ENCODE measurements around the gene DNAH17.

DNAH17 gene

DNA sequence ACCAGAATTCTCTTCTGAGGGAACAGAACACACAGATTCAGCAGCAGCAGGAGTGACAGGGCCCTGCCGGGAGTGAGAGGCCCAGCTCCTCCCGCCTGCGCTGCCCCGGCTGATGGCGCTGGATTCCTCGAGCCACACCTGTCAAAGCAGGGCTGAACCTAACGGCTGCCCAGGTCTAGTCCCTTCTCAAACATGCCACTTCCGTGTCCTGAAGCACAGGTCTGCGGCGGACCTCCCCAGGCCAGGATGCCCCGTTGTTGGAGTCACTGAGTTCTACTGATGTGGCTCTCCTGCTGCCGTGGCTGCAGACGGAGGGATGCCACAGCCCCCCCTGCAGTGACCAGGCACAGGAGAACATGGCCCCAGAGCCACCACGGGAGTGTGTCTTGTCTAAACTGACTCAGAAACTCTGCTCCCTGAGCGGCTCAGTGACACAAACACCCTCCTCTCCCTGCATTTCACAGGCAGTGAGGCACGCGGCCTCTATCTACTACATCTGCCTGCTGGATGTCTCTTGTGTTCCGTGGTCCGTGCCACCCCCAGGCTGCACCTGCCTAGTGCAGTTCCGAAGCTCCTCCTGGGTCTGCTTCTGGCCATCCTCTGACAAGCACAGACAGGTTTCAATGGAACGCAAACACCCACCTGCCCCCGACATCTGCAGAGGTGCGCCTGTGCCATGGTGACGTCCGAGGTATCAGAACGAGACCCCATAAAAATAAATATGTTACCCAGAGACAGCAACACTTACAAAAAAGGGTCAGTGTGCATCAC lies 44.7 kb upstream of the DNAH17 start:
- no peaks in the 10 kb centered on the region for H3K9me3 ChIP-seq (ENCODE audit: severe bottlenecking)
- H3K4me3 ChIP-seq (ENCODE audit: severe bottlenecking): no peak overlapping the region
- H3K27ac ChIP-seq (ENCODE audit: poor library complexity, severe bottlenecking): no peak overlapping the region
- DNase-seq (ENCODE audit: low spot score) (no peak), ATAC-seq (ENCODE audit: low read depth) (no peak)
- H3K4me1 ChIP-seq (ENCODE audit: insufficient read depth, poor library complexity, severe bottlenecking): no peaks in the 10 kb centered on the region
- no peaks in the 10 kb centered on the region for H3K27me3 ChIP-seq (ENCODE audit: insufficient read depth, poor library complexity, severe bottlenecking)
- TF ChIP-seq, protein P1, sequence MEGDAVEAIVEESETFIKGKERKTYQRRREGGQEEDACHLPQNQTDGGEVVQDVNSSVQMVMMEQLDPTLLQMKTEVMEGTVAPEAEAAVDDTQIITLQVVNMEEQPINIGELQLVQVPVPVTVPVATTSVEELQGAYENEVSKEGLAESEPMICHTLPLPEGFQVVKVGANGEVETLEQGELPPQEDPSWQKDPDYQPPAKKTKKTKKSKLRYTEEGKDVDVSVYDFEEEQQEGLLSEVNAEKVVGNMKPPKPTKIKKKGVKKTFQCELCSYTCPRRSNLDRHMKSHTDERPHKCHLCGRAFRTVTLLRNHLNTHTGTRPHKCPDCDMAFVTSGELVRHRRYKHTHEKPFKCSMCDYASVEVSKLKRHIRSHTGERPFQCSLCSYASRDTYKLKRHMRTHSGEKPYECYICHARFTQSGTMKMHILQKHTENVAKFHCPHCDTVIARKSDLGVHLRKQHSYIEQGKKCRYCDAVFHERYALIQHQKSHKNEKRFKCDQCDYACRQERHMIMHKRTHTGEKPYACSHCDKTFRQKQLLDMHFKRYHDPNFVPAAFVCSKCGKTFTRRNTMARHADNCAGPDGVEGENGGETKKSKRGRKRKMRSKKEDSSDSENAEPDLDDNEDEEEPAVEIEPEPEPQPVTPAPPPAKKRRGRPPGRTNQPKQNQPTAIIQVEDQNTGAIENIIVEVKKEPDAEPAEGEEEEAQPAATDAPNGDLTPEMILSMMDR (IDR thresholded peaks at IDR 0.05; ENCODE audit: poor library complexity, severe bottlenecking): no peak
- H3K36me3 ChIP-seq (ENCODE audit: low read depth): no peaks in the 10 kb centered on the region

DNA sequence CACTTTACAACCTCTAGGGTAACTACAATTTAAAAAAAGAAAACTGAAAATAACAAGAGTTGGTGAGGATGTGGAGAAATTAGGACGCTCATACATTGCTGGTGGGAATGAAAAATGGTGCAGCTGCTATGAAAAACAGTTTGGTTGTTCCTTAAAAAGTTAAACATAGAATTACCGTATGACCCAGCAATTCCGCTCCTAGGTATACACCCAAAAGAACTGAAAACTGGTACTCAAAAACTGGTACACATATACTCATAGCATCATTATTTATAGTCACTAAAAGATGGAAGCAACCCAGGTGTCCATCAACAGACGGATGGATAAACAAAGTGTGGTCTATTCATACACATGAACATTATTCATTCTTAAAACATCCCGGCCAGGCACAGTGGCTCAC lies 42.9 kb upstream of the DNAH17 start:
- no peaks in the 10 kb centered on the region for H3K9me3 ChIP-seq (ENCODE audit: severe bottlenecking)
- no peak overlapping the region for H3K27ac ChIP-seq (ENCODE audit: poor library complexity, severe bottlenecking)
- H3K36me3 ChIP-seq (ENCODE audit: low read depth): no peaks in the 10 kb centered on the region
- H3K4me1 ChIP-seq (ENCODE audit: insufficient read depth, poor library complexity, severe bottlenecking): no peaks in the 10 kb centered on the region
- H3K27me3 ChIP-seq (ENCODE audit: insufficient read depth, poor library complexity, severe bottlenecking): no peaks in the 10 kb centered on the region
- no peak for ATAC-seq (ENCODE audit: low read depth)
- no peak for DNase-seq (ENCODE audit: low spot score)
- TF ChIP-seq, protein P1 (IDR thresholded peaks at IDR 0.05; ENCODE audit: poor library complexity, severe bottlenecking): no peak
- H3K4me3 ChIP-seq (ENCODE audit: severe bottlenecking): no peak overlapping the region

DNA sequence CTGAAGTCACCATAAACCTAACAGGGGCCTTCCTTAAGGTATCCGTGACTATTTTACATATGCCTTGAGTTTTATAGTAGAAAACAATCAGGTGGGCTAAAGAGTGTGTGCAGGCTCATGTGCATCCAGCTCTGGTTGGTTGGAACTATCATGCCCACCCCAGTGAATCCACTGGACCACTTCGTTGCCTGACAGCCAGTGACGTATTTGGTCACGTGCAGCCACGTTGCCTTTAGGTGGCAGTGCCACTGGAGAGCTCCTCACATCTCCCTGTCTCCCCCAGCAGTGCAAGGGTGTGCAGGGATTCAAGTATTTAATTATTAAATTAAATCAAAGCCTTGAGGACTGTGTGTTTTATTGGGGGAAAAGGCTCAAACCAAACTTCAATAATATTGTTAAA lies 42.1 kb upstream of the DNAH17 start:
- no peaks in the 10 kb centered on the region for H3K27me3 ChIP-seq (ENCODE audit: insufficient read depth, poor library complexity, severe bottlenecking)
- no peaks in the 10 kb centered on the region for H3K36me3 ChIP-seq (ENCODE audit: low read depth)
- DNase-seq (ENCODE audit: low spot score): no peak
- ATAC-seq (ENCODE audit: low read depth): no peak
- H3K9me3 ChIP-seq (ENCODE audit: severe bottlenecking): no peaks in the 10 kb centered on the region
- H3K4me3 ChIP-seq (ENCODE audit: severe bottlenecking): no peak overlapping the region
- H3K27ac ChIP-seq (ENCODE audit: poor library complexity, severe bottlenecking): no peak overlapping the region
- TF ChIP-seq, protein P1 (IDR thresholded peaks at IDR 0.05; ENCODE audit: poor library complexity, severe bottlenecking): no peak
- H3K4me1 ChIP-seq (ENCODE audit: insufficient read depth, poor library complexity, severe bottlenecking): no peaks in the 10 kb centered on the region

DNA sequence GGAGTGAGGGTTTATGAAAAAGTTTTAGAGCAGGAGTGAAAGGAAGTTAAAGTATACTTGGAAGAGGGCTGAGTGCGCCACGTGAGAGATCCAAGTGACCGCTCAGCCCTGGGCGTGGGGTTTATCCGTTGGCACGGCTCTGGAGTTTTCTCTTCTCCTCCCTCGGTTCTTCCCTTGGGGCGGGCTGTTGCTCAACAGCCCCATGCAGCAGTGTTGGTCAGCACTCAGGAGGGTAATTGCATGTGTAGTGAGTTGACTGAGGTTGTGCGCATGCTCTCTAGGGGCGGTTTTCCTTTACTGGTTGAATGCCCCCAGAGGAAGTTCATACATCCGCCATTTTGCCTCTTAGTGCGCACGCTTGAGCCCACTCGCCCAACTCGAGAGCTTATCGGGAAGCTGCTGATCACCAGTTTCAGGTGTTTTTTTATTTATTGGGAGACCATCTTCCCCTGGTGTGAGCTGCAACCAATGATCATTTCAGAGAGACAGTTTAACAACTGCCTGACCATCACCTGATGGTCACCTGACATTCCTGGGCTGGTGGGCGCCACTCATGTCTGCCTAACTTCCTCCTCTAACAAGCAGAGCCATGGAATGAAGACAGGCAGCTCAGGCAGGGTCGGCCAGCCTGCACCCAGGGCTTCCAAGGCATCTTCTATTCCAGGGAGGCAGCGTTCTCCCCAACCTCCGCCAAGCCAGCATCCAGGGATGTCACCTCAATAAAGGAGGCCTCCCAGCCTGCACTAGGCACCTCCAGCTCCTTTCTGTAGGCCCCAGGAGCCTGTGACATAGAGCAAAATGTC lies 41.3 kb upstream of the DNAH17 start:
- no peaks in the 10 kb centered on the region for H3K36me3 ChIP-seq (ENCODE audit: low read depth)
- DNase-seq (ENCODE audit: low spot score): no peak
- TF ChIP-seq, protein P1 (IDR thresholded peaks at IDR 0.05; ENCODE audit: poor library complexity, severe bottlenecking): no peak
- H3K4me1 ChIP-seq (ENCODE audit: insufficient read depth, poor library complexity, severe bottlenecking): no peaks in the 10 kb centered on the region
- H3K4me3 ChIP-seq (ENCODE audit: severe bottlenecking): no peak overlapping the region
- no peaks in the 10 kb centered on the region for H3K27me3 ChIP-seq (ENCODE audit: insufficient read depth, poor library complexity, severe bottlenecking)
- no peak for ATAC-seq (ENCODE audit: low read depth)
- no peak overlapping the region for H3K27ac ChIP-seq (ENCODE audit: poor library complexity, severe bottlenecking)
- H3K9me3 ChIP-seq (ENCODE audit: severe bottlenecking): no peaks in the 10 kb centered on the region

All from RWPE2 (cell line).